ENCODE results near the gene AMOT. TPM values are rescaled to one million over a fixed set of nuclear protein-coding genes. Genes with fewer than 3 reads are reported as not detected.

Gene AMOT
- total RNA-seq, 4 donors from 2014 or later: 6.8 to 32.3 (median 10.0) TPM

DNA sequence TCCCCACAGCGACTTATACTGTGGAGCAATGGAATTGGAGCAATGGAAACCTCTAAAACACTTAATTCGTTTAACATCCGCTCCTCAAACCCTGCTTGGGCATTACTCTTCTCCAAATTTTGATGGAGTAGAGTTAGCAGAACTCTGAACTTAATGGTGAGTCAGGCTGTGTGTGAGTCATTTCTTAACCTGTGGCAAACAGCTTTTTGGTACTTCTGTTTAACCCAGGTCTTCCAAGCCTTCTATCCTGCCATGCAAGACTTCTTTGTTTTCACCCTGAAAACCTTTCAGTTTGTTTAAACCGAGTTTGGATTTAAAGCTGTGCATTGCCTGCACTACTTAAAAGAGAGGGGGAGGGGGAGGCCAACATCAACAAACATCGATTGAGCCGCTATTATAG lies 3.6 kb upstream of the AMOT start:
- Histone ChIP-seq H3K36me3 (no peaks in the 10 kb centered on the region), H3K4me3 (no peak overlapping the region), H3K27ac (no peak overlapping the region), H3K9me3 (no peaks in the 10 kb centered on the region), H3K27me3 (no peaks in the 10 kb centered on the region), H3K4me1 (peaks cover 0 to 7% (median 0%) of the 10 kb centered on the region in 3 donors)
- no peak for ATAC-seq
- TF ChIP-seq POLR2A (IDR thresholded peaks at IDR 0.05) (no peak), EP300 (IDR thresholded peaks at IDR 0.05) (no peak), POLR2AphosphoS5 (IDR thresholded peaks at IDR 0.05) (no peak)
- TF ChIP-seq, protein P1, sequence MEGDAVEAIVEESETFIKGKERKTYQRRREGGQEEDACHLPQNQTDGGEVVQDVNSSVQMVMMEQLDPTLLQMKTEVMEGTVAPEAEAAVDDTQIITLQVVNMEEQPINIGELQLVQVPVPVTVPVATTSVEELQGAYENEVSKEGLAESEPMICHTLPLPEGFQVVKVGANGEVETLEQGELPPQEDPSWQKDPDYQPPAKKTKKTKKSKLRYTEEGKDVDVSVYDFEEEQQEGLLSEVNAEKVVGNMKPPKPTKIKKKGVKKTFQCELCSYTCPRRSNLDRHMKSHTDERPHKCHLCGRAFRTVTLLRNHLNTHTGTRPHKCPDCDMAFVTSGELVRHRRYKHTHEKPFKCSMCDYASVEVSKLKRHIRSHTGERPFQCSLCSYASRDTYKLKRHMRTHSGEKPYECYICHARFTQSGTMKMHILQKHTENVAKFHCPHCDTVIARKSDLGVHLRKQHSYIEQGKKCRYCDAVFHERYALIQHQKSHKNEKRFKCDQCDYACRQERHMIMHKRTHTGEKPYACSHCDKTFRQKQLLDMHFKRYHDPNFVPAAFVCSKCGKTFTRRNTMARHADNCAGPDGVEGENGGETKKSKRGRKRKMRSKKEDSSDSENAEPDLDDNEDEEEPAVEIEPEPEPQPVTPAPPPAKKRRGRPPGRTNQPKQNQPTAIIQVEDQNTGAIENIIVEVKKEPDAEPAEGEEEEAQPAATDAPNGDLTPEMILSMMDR (IDR thresholded peaks at IDR 0.05): no peak
- WGBS, 2 donors (ENCODE audit: low coverage in 1 of 2): 55 to 64% methylated on average over 3 to 4 of the region's 6 CpGs

DNA sequence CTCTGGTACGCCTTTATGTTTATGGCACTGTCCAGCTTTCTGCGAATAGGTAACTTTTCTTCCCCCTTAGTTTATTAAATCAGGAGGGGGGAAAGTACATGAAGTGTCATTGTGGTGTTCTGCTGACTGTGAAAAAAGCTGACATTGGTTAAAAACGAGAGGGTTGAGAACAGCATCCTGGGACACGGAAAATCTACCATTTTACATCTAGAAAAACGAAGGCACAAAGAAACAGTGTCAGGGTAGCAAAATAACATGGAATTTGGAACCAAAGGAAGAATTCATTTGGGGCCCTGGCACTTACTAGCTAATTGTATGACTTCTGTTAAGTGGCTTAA lies 1.2 kb upstream of the AMOT start:
- no peak for ATAC-seq
- no peaks in the 10 kb centered on the region for H3K36me3 ChIP-seq
- H3K4me3 ChIP-seq: peak overlapping the region; percentile 66 to 91
- peak overlapping the region in 3 of 4 donors; percentile 81 to 84 (median 84) for H3K27ac ChIP-seq
- H3K27me3 ChIP-seq: no peaks in the 10 kb centered on the region
- H3K4me1 ChIP-seq: peaks cover 0 to 7% (median 0%) of the 10 kb centered on the region in 3 donors
- TF ChIP-seq POLR2A (IDR thresholded peaks at IDR 0.05): no peak
- no peak for TF ChIP-seq POLR2AphosphoS5 (IDR thresholded peaks at IDR 0.05)
- no peak for TF ChIP-seq EP300 (IDR thresholded peaks at IDR 0.05)
- TF ChIP-seq, protein P1 (IDR thresholded peaks at IDR 0.05): no peak
- H3K9me3 ChIP-seq: no peaks in the 10 kb centered on the region
- 19 to 33% methylated on average over 4 to 5 of the region's 5 CpGs for WGBS, 2 donors (ENCODE audit: low coverage in 1 of 2)

DNA sequence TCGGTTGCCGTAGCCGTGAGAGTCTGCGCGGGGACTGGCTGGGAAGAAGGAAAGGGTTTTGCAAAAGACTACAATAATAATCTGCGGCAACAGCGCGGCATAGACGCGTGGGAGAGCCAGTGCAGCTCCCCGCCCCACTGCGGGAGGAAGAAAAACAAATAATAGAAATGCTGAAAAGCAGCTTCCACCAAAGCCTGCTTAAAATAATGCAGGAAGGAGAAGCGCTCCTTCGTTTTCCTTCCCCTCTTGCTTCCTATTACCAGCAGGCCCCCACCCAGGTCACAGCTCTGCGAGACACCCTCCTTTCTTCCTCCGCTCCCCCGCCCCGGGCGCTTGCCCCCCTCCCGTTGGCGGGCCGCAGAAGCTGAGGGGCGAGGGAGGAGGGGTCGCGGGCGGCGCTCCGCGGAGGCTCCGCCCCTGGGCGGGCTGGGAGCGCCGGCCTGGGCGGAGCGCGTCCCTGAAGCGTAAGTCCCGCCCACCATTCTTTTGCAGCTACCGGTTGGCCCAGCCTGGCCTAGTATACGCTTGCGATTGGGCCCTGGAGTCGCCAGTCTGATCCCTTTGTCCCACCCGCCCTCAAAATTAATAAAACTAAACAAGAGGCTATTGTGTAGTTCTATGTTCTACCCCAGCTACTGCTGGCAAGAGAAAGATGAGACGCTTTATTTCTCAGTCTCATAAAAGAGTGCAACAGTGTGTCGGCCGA lies 636 bp upstream of the AMOT start:
- H3K4me3 ChIP-seq: peak overlapping the region; percentile 66 to 91
- H3K27me3 ChIP-seq: no peaks in the 10 kb centered on the region
- peaks cover 0 to 7% (median 0%) of the 10 kb centered on the region in 3 donors for H3K4me1 ChIP-seq
- H3K36me3 ChIP-seq: no peaks in the 10 kb centered on the region
- no peaks in the 10 kb centered on the region for H3K9me3 ChIP-seq
- H3K27ac ChIP-seq: peak overlapping the region; percentile 74 to 84 (median 82)
- TF ChIP-seq, protein P1 (IDR thresholded peaks at IDR 0.05): no peak
- no peak for TF ChIP-seq EP300 (IDR thresholded peaks at IDR 0.05)
- TF ChIP-seq POLR2AphosphoS5 (IDR thresholded peaks at IDR 0.05): no peak
- no peak for TF ChIP-seq POLR2A (IDR thresholded peaks at IDR 0.05)
- peak; percentile 94 for ATAC-seq
- 7 to 20% methylated on average over 6 to 16 of the region's 46 CpGs for WGBS, 2 donors (ENCODE audit: low coverage in 1 of 2)

DNA sequence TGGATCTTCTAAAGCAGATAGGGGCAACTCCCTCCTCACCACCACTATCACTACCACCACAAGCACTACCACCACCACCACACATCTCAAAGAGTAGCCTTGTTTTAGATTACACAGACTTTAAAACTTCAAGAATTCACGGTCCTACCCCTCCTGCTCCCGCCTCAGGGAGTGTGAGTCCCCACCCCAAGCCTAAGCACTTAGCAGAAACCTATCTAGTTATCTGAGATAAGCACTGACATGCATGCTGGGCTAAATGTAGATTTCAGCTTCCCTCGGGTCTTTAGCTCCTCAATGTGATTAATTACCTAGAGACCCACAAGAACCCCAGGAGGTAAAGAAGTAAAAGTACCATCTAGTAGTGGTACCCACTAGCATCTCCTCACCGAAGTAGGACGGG lies 775 bp downstream of the AMOT start:
- no peaks in the 10 kb centered on the region for H3K9me3 ChIP-seq
- TF ChIP-seq EP300 (IDR thresholded peaks at IDR 0.05) (no peak), POLR2A (IDR thresholded peaks at IDR 0.05) (no peak), POLR2AphosphoS5 (IDR thresholded peaks at IDR 0.05) (no peak)
- TF ChIP-seq, protein P1 (IDR thresholded peaks at IDR 0.05): no peak
- ATAC-seq: no peak
- no peaks in the 10 kb centered on the region for H3K27me3 ChIP-seq
- H3K4me3 ChIP-seq: peak overlapping the region; percentile 66 to 91
- no peaks in the 10 kb centered on the region for H3K36me3 ChIP-seq
- WGBS, 2 donors (ENCODE audit: low coverage in 1 of 2): 10 to 29% methylated on average over 2 to 3 of the region's 5 CpGs
- peak overlapping the region in 3 of 4 donors; percentile 81 to 84 (median 84) for H3K27ac ChIP-seq
- H3K4me1 ChIP-seq: peaks cover 0 to 7% (median 0%) of the 10 kb centered on the region in 3 donors

DNA sequence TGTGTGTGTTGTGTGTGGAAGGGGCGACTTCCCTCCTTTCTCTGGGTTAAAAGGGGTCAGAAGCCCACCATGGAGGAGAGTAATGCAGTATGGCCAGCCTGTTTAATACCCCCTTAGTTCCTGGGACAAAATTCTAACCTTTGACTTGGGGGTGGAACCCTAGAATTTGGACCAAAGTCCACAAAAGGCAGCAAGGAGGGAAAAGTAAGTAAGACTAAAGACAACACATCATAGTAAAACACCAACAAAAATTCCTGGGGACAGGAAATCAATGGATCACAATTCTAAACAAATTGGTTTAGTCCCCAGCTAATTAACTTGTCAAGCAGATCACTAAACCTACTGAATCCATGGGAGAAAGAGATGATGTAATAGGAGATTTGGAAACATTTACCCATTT lies 3.1 kb downstream of the AMOT start:
- TF ChIP-seq, protein P1 (IDR thresholded peaks at IDR 0.05): no peak
- TF ChIP-seq EP300 (IDR thresholded peaks at IDR 0.05): no peak
- no peak for TF ChIP-seq POLR2A (IDR thresholded peaks at IDR 0.05)
- no peak for TF ChIP-seq POLR2AphosphoS5 (IDR thresholded peaks at IDR 0.05)
- no peak for ATAC-seq
- 67 to 100% methylated on average over 1 of the region's 1 CpG for WGBS, 2 donors (ENCODE audit: low coverage in 1 of 2)
- H3K4me3 ChIP-seq: no peak overlapping the region
- H3K27me3 ChIP-seq: no peaks in the 10 kb centered on the region
- H3K9me3 ChIP-seq: no peaks in the 10 kb centered on the region
- H3K36me3 ChIP-seq: no peaks in the 10 kb centered on the region
- H3K4me1 ChIP-seq: peaks cover 0 to 7% (median 0%) of the 10 kb centered on the region in 3 donors
- no peak overlapping the region for H3K27ac ChIP-seq
